HEK293 (cell line): ENCODE data around the gene PTRH2.

Experiments
- CTCF ChIP-seq: fragments of 450-650 bp; formaldehyde crosslinking; IDR thresholded peaks from 2 replicates; pipeline ENCODE4 v1.5.1; 2016; ENCODE audit warnings: missing biosample characterization, missing genetic modification characterization
- GLI4 ChIP-seq: fragments of 450-650 bp; formaldehyde crosslinking; IDR thresholded peaks from 2 replicates; pipeline ENCODE4 v1.5.1; 2016; ENCODE audit warnings: missing biosample characterization, missing genetic modification characterization
- HOXA7 ChIP-seq: sonication (generic); formaldehyde crosslinking; IDR thresholded peaks from 2 replicates; pipeline ENCODE4 v1.8.1; 2022; ENCODE audit warnings: missing genetic modification reagents, borderline replicate concordance
- IKZF3 ChIP-seq: fragments of 450-650 bp; IDR thresholded peaks from 2 replicates; pipeline ENCODE4 v1.5.0; 2018; ENCODE audit warnings: missing biosample characterization, mild to moderate bottlenecking, missing genetic modification characterization, moderate library complexity
- PRDM2 ChIP-seq: fragments of 450-650 bp; formaldehyde crosslinking; IDR thresholded peaks from 2 replicates; pipeline ENCODE4 v1.5.1; 2016; ENCODE audit warnings: missing biosample characterization, missing genetic modification characterization, borderline replicate concordance
- SETDB1 ChIP-seq: IDR thresholded peaks from one replicate; pipeline ENCODE4 v1.6.1; 2017; ENCODE audit warnings: mild to moderate bottlenecking, low read length, moderate library complexity, mixed read lengths; ENCODE audit not compliant: insufficient read length
- ZBTB49 ChIP-seq: fragments of 450-650 bp; formaldehyde crosslinking; IDR thresholded peaks from 2 replicates; pipeline ENCODE4 v1.5.1; 2016; ENCODE audit warnings: missing biosample characterization, missing genetic modification characterization, low read depth
- ZBTB6 ChIP-seq: fragments of 450-650 bp; formaldehyde crosslinking; IDR thresholded peaks from 2 replicates; pipeline ENCODE4 v1.5.1; 2017; ENCODE audit warnings: missing biosample characterization, missing genetic modification characterization
- ZBTB8A ChIP-seq: fragments of 450-650 bp; formaldehyde crosslinking; IDR thresholded peaks from 2 replicates; pipeline ENCODE4 v1.5.1; 2016; ENCODE audit warnings: missing biosample characterization, missing genetic modification characterization
- ZFP3 ChIP-seq: fragments of 450-650 bp; formaldehyde crosslinking; IDR thresholded peaks from 2 replicates; pipeline ENCODE4 v1.5.1; 2016; ENCODE audit warnings: low read depth, missing biosample characterization, missing genetic modification characterization
- ZFP69B ChIP-seq: fragments of 450-650 bp; formaldehyde crosslinking; IDR thresholded peaks from 2 replicates; pipeline ENCODE4 v1.5.1; 2016; ENCODE audit warnings: missing biosample characterization, missing genetic modification characterization
- ZNF169 ChIP-seq: fragments of 450-650 bp; formaldehyde crosslinking; IDR thresholded peaks from 2 replicates; pipeline ENCODE4 v1.5.1; 2016; ENCODE audit warnings: missing biosample characterization, missing genetic modification characterization
- ZNF18 ChIP-seq: fragments of 450-650 bp; formaldehyde crosslinking; IDR thresholded peaks from 2 replicates; pipeline ENCODE4 v1.5.1; 2016; ENCODE audit warnings: missing biosample characterization, missing genetic modification characterization
- ZNF266 ChIP-seq: fragments of 450-650 bp; formaldehyde crosslinking; IDR thresholded peaks from 2 replicates; pipeline ENCODE4 v1.5.1; 2016; ENCODE audit warnings: missing biosample characterization, missing genetic modification characterization, low read depth
- ZNF473 ChIP-seq: fragments of 450-650 bp; formaldehyde crosslinking; IDR thresholded peaks from 2 replicates; pipeline ENCODE4 v1.5.1; 2017; ENCODE audit warnings: missing biosample characterization, missing genetic modification characterization
- ZNF510 ChIP-seq: fragments of 450-650 bp; formaldehyde crosslinking; IDR thresholded peaks from 2 replicates; pipeline ENCODE4 v1.5.1; 2018; ENCODE audit warnings: mild to moderate bottlenecking, missing genetic modification characterization, missing biosample characterization; ENCODE audit not compliant: insufficient replicate concordance
- ZNF560 ChIP-seq: fragments of 450-650 bp; formaldehyde crosslinking; IDR thresholded peaks from 2 replicates; pipeline ENCODE4 v1.5.1; 2017; ENCODE audit warnings: missing biosample characterization, missing genetic modification characterization, borderline replicate concordance
- ZNF580 ChIP-seq: fragments of 450-650 bp; formaldehyde crosslinking; IDR thresholded peaks from 2 replicates; pipeline ENCODE4 v1.5.1; 2016; ENCODE audit warnings: missing biosample characterization, missing genetic modification characterization
- ZNF596 ChIP-seq: fragments of 450-650 bp; IDR thresholded peaks from 2 replicates; pipeline ENCODE4 v1.5.0; 2018; ENCODE audit warnings: missing biosample characterization, mild to moderate bottlenecking, missing genetic modification characterization, moderate library complexity
- ZNF600 ChIP-seq: fragments of 450-650 bp; formaldehyde crosslinking; IDR thresholded peaks from 2 replicates; pipeline ENCODE4 v1.5.1; 2016; ENCODE audit warnings: missing biosample characterization, missing genetic modification characterization
- ZNF707 ChIP-seq: fragments of 450-650 bp; formaldehyde crosslinking; IDR thresholded peaks from 2 replicates; pipeline ENCODE4 v1.5.1; 2016; ENCODE audit warnings: missing biosample characterization, missing genetic modification characterization

PTRH2 gene

GRCh38 chr17:59707149-59707970 lies at the start of gene PTRH2, which contains the start of gene VMP1 (continued):
- TF ChIP-seq ZNF169 (tag by site-specific recombination) (no peak), IKZF3 (tag by site-specific recombination) (peak; percentile 87; the same call in 1 of the 2 replicates), ZFP3 (tag by site-specific recombination) (no peak), ZNF473 (tag by site-specific recombination) (no peak), SETDB1 (no peak), ZNF18 (tag by site-specific recombination) (no peak), ZNF510 (tag by site-specific recombination) (no peak), ZBTB8A (peak; percentile 68; the same call in 1 of the 2 replicates), ZNF600 (tag by site-specific recombination) (peak; percentile 99), ZBTB6 (0 out of 2 replicates have a peak, but pooled peaks have one; percentile 6), ZNF266 (tag by site-specific recombination) (no peak), ZNF596 (tag by site-specific recombination) (no peak), ZNF707 (tag by site-specific recombination) (no peak), ZFP69B (tag by site-specific recombination) (no peak), ZNF560 (tag by site-specific recombination) (no peak), CTCF (tag by site-specific recombination) (no peak; the same call in 1 of the 2 replicates), PRDM2 (tag by site-specific recombination) (no peak), HOXA7 (CRISPR knock-in tag) (no peak), ZBTB49 (tag by site-specific recombination) (no peak), GLI4 (tag by site-specific recombination) (0 out of 2 replicates have a peak, but pooled peaks have one; percentile 35), ZNF580 (tag by site-specific recombination) (peak; percentile 100)
